Smooth muscle cell (in vitro differentiated cells): ENCODE results near the gene ZNF664. TPM values are rescaled to one million over a fixed set of nuclear protein-coding genes. Genes with fewer than 3 reads are reported as not detected.

ENCODE experiments used
- DNase-seq: peaks from one replicate; lab custom pipeline; 2025; ENCODE audit not compliant: unreplicated experiment; lab: John Stamatoyannopoulos, UW
- H2AFZ ChIP-seq: fragments of 200-600 bp; sonication (generic); 2 replicates; pipeline ENCODE4 v1.6.0; 2016; ENCODE audit warnings: antibody characterized with exemption, low read depth, mild to moderate bottlenecking
- H3F3A ChIP-seq: fragments of 200-600 bp; sonication (generic); 2 replicates; pipeline ENCODE4 v1.6.0; 2017; ENCODE audit warnings: antibody characterized with exemption, low read depth
- H3K27ac ChIP-seq: fragments of 200-600 bp; sonication (generic); 2 replicates; pipeline ENCODE4 v1.5.1; 2016; ENCODE audit warnings: low read depth, mild to moderate bottlenecking
- H3K27me3 ChIP-seq: fragments of 200-600 bp; sonication (generic); 2 replicates; pipeline ENCODE4 v1.6.1; 2016; ENCODE audit warnings: low read depth, mild to moderate bottlenecking
- H3K36me3 ChIP-seq: fragments of 200-600 bp; sonication (generic); 2 replicates; pipeline ENCODE4 v1.5.1; 2016; ENCODE audit warnings: low read depth
- H3K4me1 ChIP-seq: fragments of 200-600 bp; sonication (generic); 2 replicates; pipeline ENCODE4 v1.5.1; 2016; ENCODE audit warnings: low read depth
- H3K4me2 ChIP-seq: fragments of 200-600 bp; sonication (generic); 2 replicates; pipeline ENCODE4 v1.6.0; 2016; ENCODE audit warnings: mild to moderate bottlenecking
- H3K4me3 ChIP-seq: fragments of 200-600 bp; sonication (generic); 2 replicates; pipeline ENCODE4 v1.5.1; 2016; ENCODE audit warnings: mild to moderate bottlenecking
- H3K79me2 ChIP-seq: fragments of 200-600 bp; sonication (generic); 2 replicates; pipeline ENCODE4 v1.6.0; 2016; ENCODE audit warnings: low read depth, mild to moderate bottlenecking
- H3K9ac ChIP-seq: fragments of 200-600 bp; sonication (generic); 2 replicates; pipeline ENCODE4 v1.6.0; 2016; ENCODE audit warnings: low read depth
- H3K9me3 ChIP-seq: fragments of 200-600 bp; sonication (generic); replicated peaks from 2 replicates; pipeline ENCODE4 v1.5.1; 2016; ENCODE audit warnings: low read depth
- H4K20me1 ChIP-seq: fragments of 200-600 bp; sonication (generic); 2 replicates; pipeline ENCODE4 v1.6.0; 2016; ENCODE audit warnings: low read depth
- WGBS: methylation state at CpG from one replicate; pipeline ENCODE4 v1.1.7; 2016; ENCODE audit warnings: low lambda C conversion rate; 5-methylcytosine and 5-hydroxymethylcytosine counted together
- polyA plus RNA-seq: library from polyadenylated mRNA; unstranded; fragments of >200 nt; fragmentation: Nextera tagmentation; extraction: Ambion mirVana; gene quantifications from 2 replicates; pipeline ENCODE4 v1.2.1, GENCODE V29; 2016
- total RNA-seq: library from RNA; depleted of rRNA; stranded (reverse); fragments of >200 nt; gene quantifications from 2 replicates; pipeline ENCODE4 v1.2.3, GENCODE V29; 2014
- TF ChIP-seq, protein P1 (sequence below): fragments of 200-600 bp; sonication (generic); IDR thresholded peaks from 2 replicates; pipeline ENCODE4 v1.5.1; 2017; ENCODE audit warnings: borderline replicate concordance, mild to moderate bottlenecking, antibody characterized with exemption; ENCODE audit not compliant: insufficient read depth, poor library complexity, severe bottlenecking

ZNF664 gene
- total and polyA plus RNA-seq, 2 experiments from 2014 or later, result 6.4 to 47.7 TPM

GRCh38 chr12:124045671-124046455 is 72.8 kb downstream of the ZNF664 start:
- DNase-seq, result no peak
- Histone ChIP-seq H3K36me3 (no peaks in the 10 kb centered on the region), H3F3A (no peaks in the 10 kb centered on the region), H3K4me3 (no peak overlapping the region), H3K27ac (no peak overlapping the region), H3K9me3 (no peaks in the 10 kb centered on the region), H3K9ac (no peak overlapping the region), H3K27me3 (no peaks in the 10 kb centered on the region), H3K4me1 (no peaks in the 10 kb centered on the region), H4K20me1 (no peaks in the 10 kb centered on the region), H3K79me2 (no peaks in the 10 kb centered on the region), H2AFZ (no peak overlapping the region), H3K4me2 (no peak overlapping the region)
- TF ChIP-seq, protein P1, sequence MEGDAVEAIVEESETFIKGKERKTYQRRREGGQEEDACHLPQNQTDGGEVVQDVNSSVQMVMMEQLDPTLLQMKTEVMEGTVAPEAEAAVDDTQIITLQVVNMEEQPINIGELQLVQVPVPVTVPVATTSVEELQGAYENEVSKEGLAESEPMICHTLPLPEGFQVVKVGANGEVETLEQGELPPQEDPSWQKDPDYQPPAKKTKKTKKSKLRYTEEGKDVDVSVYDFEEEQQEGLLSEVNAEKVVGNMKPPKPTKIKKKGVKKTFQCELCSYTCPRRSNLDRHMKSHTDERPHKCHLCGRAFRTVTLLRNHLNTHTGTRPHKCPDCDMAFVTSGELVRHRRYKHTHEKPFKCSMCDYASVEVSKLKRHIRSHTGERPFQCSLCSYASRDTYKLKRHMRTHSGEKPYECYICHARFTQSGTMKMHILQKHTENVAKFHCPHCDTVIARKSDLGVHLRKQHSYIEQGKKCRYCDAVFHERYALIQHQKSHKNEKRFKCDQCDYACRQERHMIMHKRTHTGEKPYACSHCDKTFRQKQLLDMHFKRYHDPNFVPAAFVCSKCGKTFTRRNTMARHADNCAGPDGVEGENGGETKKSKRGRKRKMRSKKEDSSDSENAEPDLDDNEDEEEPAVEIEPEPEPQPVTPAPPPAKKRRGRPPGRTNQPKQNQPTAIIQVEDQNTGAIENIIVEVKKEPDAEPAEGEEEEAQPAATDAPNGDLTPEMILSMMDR, result no peak
- 70% methylated on average over 5 of the region's 5 CpGs for WGBS

- DNase-seq, result no peak
- Histone ChIP-seq H3F3A (no peaks in the 10 kb centered on the region), H4K20me1 (no peaks in the 10 kb centered on the region), H3K4me3 (no peak overlapping the region), H3K27ac (no peak overlapping the region), H3K36me3 (no peaks in the 10 kb centered on the region), H3K4me2 (no peak overlapping the region), H3K79me2 (no peaks in the 10 kb centered on the region), H3K4me1 (no peaks in the 10 kb centered on the region), H3K27me3 (no peaks in the 10 kb centered on the region), H3K9me3 (no peaks in the 10 kb centered on the region), H3K9ac (no peak overlapping the region), H2AFZ (no peak overlapping the region)
- TF ChIP-seq, protein P1, result no peak
These were observed 73.4 kb downstream of the ZNF664 start for GRCh38 chr12:124046456-124046740.

GRCh38 chr12:124047045-124047566 is 74.1 kb downstream of the ZNF664 start:
- no peak overlapping the region for H2AFZ ChIP-seq
- TF ChIP-seq, protein P1, result no peak
- 93% methylated on average over 3 of the region's 3 CpGs for WGBS
- no peaks in the 10 kb centered on the region for H3K4me1 ChIP-seq
- H3K9me3 ChIP-seq, result no peaks in the 10 kb centered on the region
- H3K9ac ChIP-seq, result no peak overlapping the region
- H3K36me3 ChIP-seq, result no peaks in the 10 kb centered on the region
- DNase-seq, result no peak
- no peak overlapping the region for H3K4me2 ChIP-seq
- no peaks in the 10 kb centered on the region for H3K27me3 ChIP-seq
- no peak overlapping the region for H3K27ac ChIP-seq
- no peaks in the 10 kb centered on the region for H3K79me2 ChIP-seq
- no peak overlapping the region for H3K4me3 ChIP-seq
- no peaks in the 10 kb centered on the region for H4K20me1 ChIP-seq
- H3F3A ChIP-seq, result no peaks in the 10 kb centered on the region

GRCh38 chr12:124049451-124050094 is 76.6 kb downstream of the ZNF664 start:
- H3F3A ChIP-seq, result no peaks in the 10 kb centered on the region
- no peak overlapping the region for H3K4me2 ChIP-seq
- WGBS, result 95% methylated on average over 6 of the region's 6 CpGs

More at GRCh38 chr12:124049451-124050094, 76.6 kb downstream of the ZNF664 start:
- Histone ChIP-seq H3K27ac (no peak overlapping the region), H3K4me3 (no peak overlapping the region), H3K27me3 (no peaks in the 10 kb centered on the region), H3K79me2 (no peaks in the 10 kb centered on the region), H3K9ac (no peak overlapping the region), H3K9me3 (no peaks in the 10 kb centered on the region), H4K20me1 (no peaks in the 10 kb centered on the region), H3K4me1 (no peaks in the 10 kb centered on the region), H3K36me3 (no peaks in the 10 kb centered on the region), H2AFZ (no peak overlapping the region)
- DNase-seq, result no peak
- TF ChIP-seq, protein P1, result no peak
